ENCODE results near the gene METTL23.
"Not testable (repeated sequence)": the region's sequence is repeated elsewhere in the genome, so short reads cannot be mapped to it uniquely, and the experiment has no call there.

METTL23 gene

GRCh38 chr17:76709951-76710862 lies 16.4 kb upstream of the METTL23 start:
- DNase-seq; in situ Hi-C loops (cut with MboI; ENCODE audit: low pct_unique_long_range_greater_than_20kb, low sequenced_read_pairs): not testable (repeated sequence)

- DNase-seq, result no peak
- in situ Hi-C loops (cut with MboI; ENCODE audit: low pct_unique_long_range_greater_than_20kb, low sequenced_read_pairs), result no loop called here
Measured at GRCh38 chr17:76710863-76711611, 15.6 kb upstream of the METTL23 start, which contains the start of gene MXRA7. TSS of gene MXRA7 (minus strand) at chr17:76710965. CDS start at chr17:76710946, 19 bp downstream.

DNA sequence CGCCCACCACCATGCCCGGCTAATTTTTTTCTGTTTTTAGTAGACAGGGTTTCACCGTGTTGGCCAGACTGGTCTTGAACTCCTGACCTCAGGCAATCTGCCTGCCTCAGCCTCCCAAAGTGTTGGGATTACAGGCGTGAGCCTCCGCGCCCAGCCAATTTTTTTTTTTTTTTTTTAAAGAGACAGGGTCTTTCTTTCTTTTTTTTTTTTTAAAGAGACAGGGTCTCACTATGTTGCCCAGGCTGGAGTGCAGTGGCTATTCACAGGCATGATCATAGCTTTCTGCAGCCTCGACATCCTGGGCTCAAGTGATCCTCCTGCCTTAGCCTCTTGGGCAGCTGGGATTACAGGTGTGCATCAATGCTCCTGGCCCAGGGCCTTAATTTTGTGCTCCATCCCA lies 14.3 kb upstream of the METTL23 start:
- in situ Hi-C loops (cut with MboI; ENCODE audit: low pct_unique_long_range_greater_than_20kb, low sequenced_read_pairs); DNase-seq: not testable (repeated sequence)

- in situ Hi-C loops (cut with MboI; ENCODE audit: low pct_unique_long_range_greater_than_20kb, low sequenced_read_pairs), result no loop called here
Measured at GRCh38 chr17:76713765-76714164, 12.9 kb upstream of the METTL23 start.

GRCh38 chr17:76714336-76714735 lies 12.3 kb upstream of the METTL23 start:
- in situ Hi-C loops (cut with MboI; ENCODE audit: low pct_unique_long_range_greater_than_20kb, low sequenced_read_pairs), result no loop called here
- DNase-seq, result no peak

More at GRCh38 chr17:76713765-76714164, 12.9 kb upstream of the METTL23 start:
- no peak for DNase-seq

DNA sequence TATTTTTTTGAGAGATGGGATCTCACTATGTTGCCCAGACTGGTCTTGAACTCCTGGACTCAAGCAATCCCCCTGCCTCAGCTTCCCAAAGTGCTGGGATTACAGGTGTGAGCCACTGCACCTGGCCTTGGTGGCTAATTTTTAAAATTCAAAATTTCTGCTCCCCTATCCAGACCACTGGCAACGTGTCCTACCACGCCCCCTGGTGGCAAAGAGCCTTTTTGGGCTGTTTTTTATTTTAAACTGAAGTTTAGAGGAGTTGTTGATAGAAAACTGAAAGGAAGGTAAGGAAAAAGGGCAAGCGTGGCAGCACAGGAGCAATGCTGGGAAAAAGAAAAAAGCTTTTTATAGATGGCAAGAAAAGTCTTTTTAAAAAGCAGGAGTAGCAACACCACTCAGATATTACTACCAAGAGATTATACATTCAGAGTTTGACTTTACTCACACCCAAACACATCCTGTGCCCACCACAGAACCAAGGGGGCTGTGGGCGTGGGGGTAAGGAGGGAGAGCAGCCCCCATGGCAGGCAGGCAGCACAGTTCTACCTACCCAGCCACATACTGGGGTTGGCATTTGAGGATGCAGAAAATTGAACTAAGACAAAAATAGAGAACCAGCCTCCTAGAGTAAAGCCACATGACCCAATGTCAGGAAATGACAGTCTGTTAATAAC lies 11.7 kb upstream of the METTL23 start:
- in situ Hi-C loops (cut with MboI; ENCODE audit: low pct_unique_long_range_greater_than_20kb, low sequenced_read_pairs), result no loop called here
- DNase-seq, result peak; percentile 67

GRCh38 chr17:76715496-76715830 lies 11.2 kb upstream of the METTL23 start:
- DNase-seq, result no peak
- in situ Hi-C loops (cut with MboI; ENCODE audit: low pct_unique_long_range_greater_than_20kb, low sequenced_read_pairs), result no loop called here

GRCh38 chr17:76716146-76716838 lies 10.3 kb upstream of the METTL23 start:
- DNase-seq, result peak; percentile 65
- in situ Hi-C loops (cut with MboI; ENCODE audit: low pct_unique_long_range_greater_than_20kb, low sequenced_read_pairs), result no loop called here

DNA sequence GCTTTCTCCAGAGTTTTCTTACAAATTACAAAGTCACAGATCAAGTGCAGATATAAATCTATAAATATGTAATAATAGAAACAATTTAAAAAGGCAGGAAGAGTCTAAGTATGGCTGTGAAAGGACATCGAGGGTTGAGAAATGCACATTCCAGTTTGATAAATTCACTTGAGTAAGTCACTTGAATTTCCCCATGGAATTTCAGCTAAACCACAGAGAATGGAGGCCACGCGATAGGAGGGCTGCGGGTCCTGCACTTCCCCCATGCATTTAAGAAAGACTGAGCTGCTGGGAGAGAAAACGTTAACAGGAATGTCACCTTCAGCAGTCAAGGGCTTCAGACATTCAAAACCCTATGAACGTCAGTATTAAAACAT lies 9.8 kb upstream of the METTL23 start:
- in situ Hi-C loops (cut with MboI; ENCODE audit: low pct_unique_long_range_greater_than_20kb, low sequenced_read_pairs), result no loop called here
- no peak for DNase-seq

GRCh38 chr17:76718516-76718915 lies 8.1 kb upstream of the METTL23 start:
- in situ Hi-C loops (cut with MboI; ENCODE audit: low pct_unique_long_range_greater_than_20kb, low sequenced_read_pairs), result no loop called here
- DNase-seq, result no peak

DNA sequence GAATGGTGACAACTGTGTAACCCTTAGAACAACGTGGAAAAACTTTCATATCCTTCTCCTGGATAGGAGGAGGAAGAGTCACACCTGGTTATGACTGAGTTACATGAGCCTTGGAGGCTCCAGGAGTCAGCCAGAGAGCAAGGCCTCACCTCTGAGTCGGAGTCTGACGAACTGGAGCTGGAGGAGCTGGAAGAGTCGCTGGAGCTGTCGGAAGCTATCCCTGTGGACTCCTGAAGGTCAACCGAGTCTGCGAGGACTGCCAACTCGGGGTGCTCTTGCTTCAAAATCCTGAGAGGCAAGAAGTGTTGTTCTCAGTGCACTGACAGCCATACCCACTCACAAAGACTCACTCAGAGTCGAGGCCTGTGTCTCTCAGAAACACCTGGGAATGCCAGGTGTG lies 6.4 kb upstream of the METTL23 start:
- in situ Hi-C loops (cut with MboI; ENCODE audit: low pct_unique_long_range_greater_than_20kb, low sequenced_read_pairs), result no loop called here
- DNase-seq, result no peak

- in situ Hi-C loops (cut with MboI; ENCODE audit: low pct_unique_long_range_greater_than_20kb, low sequenced_read_pairs), result no loop called here
- no peak for DNase-seq
Measured at GRCh38 chr17:76720941-76721340, 5.7 kb upstream of the METTL23 start.

DNA sequence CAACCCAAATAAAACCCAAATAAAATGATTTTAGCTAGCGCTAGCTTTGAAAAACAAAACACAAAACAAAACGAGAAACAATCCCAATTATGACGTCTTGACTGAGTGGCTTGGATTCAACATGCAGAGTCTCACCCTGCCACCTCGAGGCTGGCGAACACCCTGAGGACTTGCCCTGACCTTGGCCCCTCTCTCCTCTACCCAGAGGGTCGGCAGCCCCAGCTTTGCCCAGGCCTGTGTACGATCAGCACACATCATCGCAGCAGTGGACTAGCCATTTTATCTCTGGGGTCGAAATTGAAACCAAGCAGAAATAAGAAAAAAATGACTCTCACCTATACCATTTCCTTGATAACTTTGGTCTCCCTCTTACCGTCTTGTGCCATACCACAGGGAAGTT lies 5.2 kb upstream of the METTL23 start:
- no peak for DNase-seq
- in situ Hi-C loops (cut with MboI; ENCODE audit: low pct_unique_long_range_greater_than_20kb, low sequenced_read_pairs), result no loop called here

- DNase-seq, result no peak
- in situ Hi-C loops (cut with MboI; ENCODE audit: low pct_unique_long_range_greater_than_20kb, low sequenced_read_pairs), result no loop called here
Measured at GRCh38 chr17:76722279-76722678, 4.4 kb upstream of the METTL23 start.

GRCh38 chr17:76722977-76723376 lies 3.7 kb upstream of the METTL23 start:
- DNase-seq; in situ Hi-C loops (cut with MboI; ENCODE audit: low pct_unique_long_range_greater_than_20kb, low sequenced_read_pairs): not testable (repeated sequence)

GRCh38 chr17:76723812-76724211 lies 2.8 kb upstream of the METTL23 start:
- DNase-seq, result no peak
- in situ Hi-C loops (cut with MboI; ENCODE audit: low pct_unique_long_range_greater_than_20kb, low sequenced_read_pairs), result no loop called here

DNA sequence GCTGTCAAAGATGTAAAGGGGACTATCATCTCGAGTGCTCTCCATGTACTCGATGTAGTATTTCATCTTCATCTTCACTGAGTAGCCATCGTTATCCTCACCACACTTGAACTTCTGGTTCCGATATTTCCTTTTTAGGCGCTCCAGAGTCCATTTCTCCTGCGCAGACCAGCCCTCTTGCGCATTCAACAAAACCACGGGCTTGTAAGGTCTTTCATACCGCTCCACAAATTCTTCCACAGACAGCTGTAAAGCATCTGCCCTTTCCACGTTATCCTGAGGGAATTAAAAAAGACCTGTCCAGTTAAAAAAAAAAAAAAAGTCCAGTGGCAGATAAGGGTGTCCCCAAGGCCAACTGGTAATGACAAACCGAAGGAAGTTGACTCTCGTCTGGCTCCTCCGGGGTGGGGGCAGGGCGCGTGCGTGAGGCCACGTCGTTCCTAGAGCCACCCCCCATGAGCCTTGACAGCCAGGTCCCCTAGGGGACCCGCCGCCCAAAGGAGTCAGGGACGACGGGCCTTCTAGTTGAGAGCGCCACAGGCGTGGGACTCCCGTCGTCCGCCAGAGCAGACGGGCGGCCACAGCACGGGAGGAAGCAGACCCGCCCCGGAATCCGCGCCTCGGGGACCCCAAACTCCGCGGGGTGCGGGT lies 934 bp upstream of the METTL23 start:
- peak; percentile 68 for DNase-seq
- in situ Hi-C loops (cut with MboI; ENCODE audit: low pct_unique_long_range_greater_than_20kb, low sequenced_read_pairs), result no loop called here

DNA sequence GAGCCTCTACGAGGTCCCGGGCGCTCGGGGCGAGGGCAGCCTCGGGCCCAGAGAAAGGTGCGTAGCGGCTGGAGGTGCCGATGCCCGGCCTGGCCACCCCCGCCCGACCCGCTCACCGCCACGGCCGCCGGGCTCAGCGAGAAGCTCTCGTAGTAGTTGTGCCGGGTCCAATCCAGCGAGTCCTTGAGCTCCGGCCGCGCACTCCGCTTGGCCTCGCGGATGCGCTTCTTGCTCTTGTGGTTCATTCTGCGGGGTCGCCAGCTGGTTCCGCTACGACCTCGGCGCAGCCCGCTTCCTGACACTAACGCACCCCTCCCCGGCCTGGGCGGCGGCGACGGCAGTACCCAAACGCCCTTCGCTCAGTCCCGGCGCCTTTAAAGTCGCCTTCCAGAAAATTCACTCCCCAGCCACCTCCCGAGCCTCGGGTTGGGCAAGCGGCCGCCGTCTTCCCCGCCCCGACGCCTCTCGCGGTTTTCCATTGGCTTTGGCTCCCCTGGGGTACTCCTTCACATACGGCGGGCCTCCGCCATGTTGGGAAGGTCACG lies 336 bp upstream of the METTL23 start, which contains the start of gene JMJD6:
Gene JMJD6, minus strand, starts transcription at position 376 of the 545 bp plus-strand sequence. Its CDS starts 131 bp downstream, at position 245.
- DNase-seq, result peak; percentile 98

More for the DNA sequence above, 336 bp upstream of the METTL23 start, which contains the start of gene JMJD6:
- in situ Hi-C loops (cut with MboI; ENCODE audit: low pct_unique_long_range_greater_than_20kb, low sequenced_read_pairs), result no loop called here
